Activated CD8-positive, alpha-beta memory T cell treated with anti-CD3 and anti-CD28 coated beads, Interleukin-2, amount 50 U/mL, for 24 hours (primary cell): ENCODE data around the gene ABLIM1.

Experiments
- DNase-seq: peaks from one replicate; pipeline ENCODE4 v3.0.0-alpha.2; 2020; ENCODE audit errors: extremely low read depth

Gene ABLIM1

GRCh38 chr10:114458216-114458920 lies 199.7 kb downstream of the ABLIM1 start:
- DNase-seq, result no peak

GRCh38 chr10:114453576-114453975 lies 204.5 kb downstream of the ABLIM1 start:
- DNase-seq, result no peak

- no peak for DNase-seq
These were observed 209.2 kb downstream of the ABLIM1 start for GRCh38 chr10:114448897-114449296.

GRCh38 chr10:114445332-114445731 lies 212.7 kb downstream of the ABLIM1 start:
- no peak for DNase-seq

- no peak for DNase-seq
These were observed 213.3 kb downstream of the ABLIM1 start for GRCh38 chr10:114444819-114445218.

GRCh38 chr10:114442091-114442630 lies 215.9 kb downstream of the ABLIM1 start:
- no peak for DNase-seq

- no peak for DNase-seq
These were observed 217.0 kb downstream of the ABLIM1 start for GRCh38 chr10:114441107-114441506.

GRCh38 chr10:114437473-114438292 lies 220.4 kb downstream of the ABLIM1 start:
- no peak for DNase-seq

GRCh38 chr10:114436941-114437340 lies 221.1 kb downstream of the ABLIM1 start:
- no peak for DNase-seq

- DNase-seq, result no peak
These were observed 225.4 kb downstream of the ABLIM1 start for GRCh38 chr10:114432566-114433093.

GRCh38 chr10:114431414-114432135 lies 226.5 kb downstream of the ABLIM1 start:
- DNase-seq, result no peak

GRCh38 chr10:114430688-114431413 lies 227.2 kb downstream of the ABLIM1 start:
- no peak for DNase-seq

- DNase-seq, result no peak
These were observed 228.3 kb downstream of the ABLIM1 start for GRCh38 chr10:114429581-114430335.

GRCh38 chr10:114427124-114427852 lies 230.8 kb downstream of the ABLIM1 start:
- DNase-seq, result no peak

- no peak for DNase-seq
These were observed 231.6 kb downstream of the ABLIM1 start for GRCh38 chr10:114426476-114426875.

- DNase-seq, result no peak
These were observed 237.1 kb downstream of the ABLIM1 start for GRCh38 chr10:114420811-114421485.

GRCh38 chr10:114418109-114418508 lies 240.0 kb downstream of the ABLIM1 start:
- no peak for DNase-seq

GRCh38 chr10:114412907-114413797 lies 244.9 kb downstream of the ABLIM1 start:
- no peak for DNase-seq
